Lower lobe of right lung (tissue), 2 donors: ENCODE results near the gene ARID3A. TPM values are rescaled to one million over a fixed set of nuclear protein-coding genes. Genes with fewer than 3 reads are reported as not detected.

Experiments used
- ATAC-seq, 2 donors: fragments of 200-7000 bp; cut with Tn5 transposase; one replicate each; pipeline ENCODE4 v1.9.1; 2020 to 2022; ENCODE audit warnings: mild to moderate bottlenecking in 2 of 2, moderate library complexity in 2 of 2
- DNase-seq: peaks from one replicate; pipeline ENCODE4 v3.0.0-alpha.2; 2020
- H3K27ac ChIP-seq: fragments of 200-600 bp; one replicate; pipeline ENCODE4 v1.8.0; 2022
- H3K27me3 ChIP-seq: fragments of 200-600 bp; one replicate; pipeline ENCODE4 v1.8.0; 2022; ENCODE audit warnings: low read depth
- H3K36me3 ChIP-seq: fragments of 200-600 bp; one replicate; pipeline ENCODE4 v1.8.0; 2022; ENCODE audit warnings: mild to moderate bottlenecking
- H3K4me1 ChIP-seq: fragments of 200-600 bp; one replicate; pipeline ENCODE4 v1.8.0; 2022
- H3K4me3 ChIP-seq: fragments of 200-600 bp; one replicate; pipeline ENCODE4 v1.8.0; 2022; ENCODE audit warnings: mild to moderate bottlenecking
- H3K9me3 ChIP-seq: fragments of 200-600 bp; one replicate; pipeline ENCODE4 v1.8.0; 2022
- CTCF ChIP-seq: fragments of 200-600 bp; IDR thresholded peaks from one replicate; pipeline ENCODE4 v1.8.0; 2022; ENCODE audit warnings: antibody characterized with exemption, mild to moderate bottlenecking
- intact Hi-C: fragments of 100-400 bp; cut with DNase I; formaldehyde crosslinking; loops from one replicate; pipeline ENCODE4 v1.11.0; 2022
- total RNA-seq: library from RNA; stranded (reverse); fragmentation: NEBNext Ultra II Directional; extraction: Animal tissue kit (Norgen Biotek cat#: 25700); gene quantifications from one replicate; pipeline ENCODE4 v1.2.1, GENCODE V29; 2021
- donor health status: DM: no; HTN: yes; CAD: no; lungs with severe emphysema.

ARID3A gene
- total RNA-seq, 1 donor from 2014 or later = 16.9 TPM

- intact Hi-C loops = no loop called here
- Histone ChIP-seq H3K4me3 (no peak overlapping the region), H3K9me3 (peaks cover 8% of the 10 kb centered on the region), H3K27me3 (no peaks in the 10 kb centered on the region), H3K36me3 (peaks cover 73% of the 10 kb centered on the region), H3K27ac (no peak overlapping the region), H3K4me1 (peaks cover 9% of the 10 kb centered on the region)
- DNase-seq (no peak), ATAC-seq (no peak)
- TF ChIP-seq CTCF = no peak
Observed at GRCh38 chr19:966485-967088, 40.8 kb downstream of the ARID3A start.

- DNase-seq (no peak), ATAC-seq (no peak)
- H3K27ac ChIP-seq = no peak overlapping the region
- intact Hi-C loops = no loop called here
- peak; percentile 46 for TF ChIP-seq CTCF
- H3K36me3 ChIP-seq = peaks cover 66% of the 10 kb centered on the region
- no peaks in the 10 kb centered on the region for H3K27me3 ChIP-seq
- no peaks in the 10 kb centered on the region for H3K4me1 ChIP-seq
- H3K9me3 ChIP-seq = peaks cover 8% of the 10 kb centered on the region
- H3K4me3 ChIP-seq = no peak overlapping the region
Observed at GRCh38 chr19:970695-971094, 44.9 kb downstream of the ARID3A start.

- peaks cover 55% of the 10 kb centered on the region for H3K36me3 ChIP-seq
- no peak for DNase-seq
Observed at GRCh38 chr19:971795-972194, 46.0 kb downstream of the ARID3A start.

GRCh38 chr19:972281-972680 lies 46.4 kb downstream of the ARID3A start:
- ATAC-seq = no peak
- peaks cover 50% of the 10 kb centered on the region for H3K36me3 ChIP-seq
- no peak for DNase-seq
- intact Hi-C loops = no loop called here
- no peaks in the 10 kb centered on the region for H3K4me1 ChIP-seq
- no peaks in the 10 kb centered on the region for H3K27me3 ChIP-seq
- no peak overlapping the region for H3K4me3 ChIP-seq
- H3K9me3 ChIP-seq = peaks cover 8% of the 10 kb centered on the region
- no peak overlapping the region for H3K27ac ChIP-seq
- no peak for TF ChIP-seq CTCF

More at GRCh38 chr19:971795-972194, 46.0 kb downstream of the ARID3A start:
- no peaks in the 10 kb centered on the region for H3K27me3 ChIP-seq
- H3K4me1 ChIP-seq = no peaks in the 10 kb centered on the region
- H3K27ac ChIP-seq = no peak overlapping the region
- TF ChIP-seq CTCF = no peak
- intact Hi-C loops = no loop called here
- peaks cover 8% of the 10 kb centered on the region for H3K9me3 ChIP-seq
- no peak for ATAC-seq
- no peak overlapping the region for H3K4me3 ChIP-seq

GRCh38 chr19:973726-974563 lies 48.1 kb downstream of the ARID3A start:
- intact Hi-C loops = no loop called here
- no peak for TF ChIP-seq CTCF
- Histone ChIP-seq H3K27ac (no peak overlapping the region), H3K4me3 (no peak overlapping the region), H3K27me3 (no peaks in the 10 kb centered on the region), H3K9me3 (peaks cover 8% of the 10 kb centered on the region), H3K4me1 (no peaks in the 10 kb centered on the region), H3K36me3 (peaks cover 39% of the 10 kb centered on the region)
- no peak for ATAC-seq
- DNase-seq = no peak
